MM.1S (cell line): ENCODE data around the gene XPO5.

Experiments
- EZH2 ChIP-seq: fragments of 300-600 bp; sonication (generic); optimal IDR thresholded peaks from 2 replicates; pipeline ENCODE3; 2017; ENCODE audit warnings: low read depth, mild to moderate bottlenecking, antibody characterized with exemption, low read length, mixed read lengths
- EZH2phosphoT487 ChIP-seq: fragments of 300-600 bp; sonication (generic); IDR thresholded peaks from 2 replicates; pipeline ENCODE4 v1.6.1; 2018; ENCODE audit warnings: antibody characterized with exemption, low read length
- TF ChIP-seq, protein P1 (sequence below): fragments of 300-600 bp; sonication (generic); IDR thresholded peaks from 2 replicates; pipeline ENCODE4 v1.5.1; 2016; ENCODE audit warnings: antibody characterized with exemption, low read length, mixed read lengths

DNA sequence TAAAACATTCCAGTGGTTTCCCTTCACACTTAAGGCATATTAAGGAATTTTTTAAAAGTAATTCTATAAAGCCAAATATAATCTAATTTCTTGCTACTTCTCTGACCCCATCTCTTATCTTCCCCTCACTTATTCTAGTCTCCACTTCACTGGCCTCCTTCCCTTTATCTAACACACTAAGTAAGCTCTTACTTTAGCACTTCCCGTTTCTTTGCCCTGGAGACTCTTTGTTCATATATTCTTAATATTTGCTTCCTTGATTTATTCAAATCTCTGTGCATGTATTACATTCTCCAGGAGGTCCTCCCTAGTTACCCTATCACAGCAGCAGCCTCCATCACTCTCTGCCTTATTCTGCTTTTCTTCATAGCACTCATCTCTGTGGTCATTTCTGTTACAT, 33.0 kb upstream of the XPO5 start:
- TF ChIP-seq, protein P1, sequence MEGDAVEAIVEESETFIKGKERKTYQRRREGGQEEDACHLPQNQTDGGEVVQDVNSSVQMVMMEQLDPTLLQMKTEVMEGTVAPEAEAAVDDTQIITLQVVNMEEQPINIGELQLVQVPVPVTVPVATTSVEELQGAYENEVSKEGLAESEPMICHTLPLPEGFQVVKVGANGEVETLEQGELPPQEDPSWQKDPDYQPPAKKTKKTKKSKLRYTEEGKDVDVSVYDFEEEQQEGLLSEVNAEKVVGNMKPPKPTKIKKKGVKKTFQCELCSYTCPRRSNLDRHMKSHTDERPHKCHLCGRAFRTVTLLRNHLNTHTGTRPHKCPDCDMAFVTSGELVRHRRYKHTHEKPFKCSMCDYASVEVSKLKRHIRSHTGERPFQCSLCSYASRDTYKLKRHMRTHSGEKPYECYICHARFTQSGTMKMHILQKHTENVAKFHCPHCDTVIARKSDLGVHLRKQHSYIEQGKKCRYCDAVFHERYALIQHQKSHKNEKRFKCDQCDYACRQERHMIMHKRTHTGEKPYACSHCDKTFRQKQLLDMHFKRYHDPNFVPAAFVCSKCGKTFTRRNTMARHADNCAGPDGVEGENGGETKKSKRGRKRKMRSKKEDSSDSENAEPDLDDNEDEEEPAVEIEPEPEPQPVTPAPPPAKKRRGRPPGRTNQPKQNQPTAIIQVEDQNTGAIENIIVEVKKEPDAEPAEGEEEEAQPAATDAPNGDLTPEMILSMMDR: no peak
- TF ChIP-seq EZH2: no peak
- no peak for TF ChIP-seq EZH2phosphoT487
